VCaP (cell line): Measurements from ENCODE around the gene BTG1.
A peak's percentile ranks its signal among the peaks of the same experiment; 100 is the strongest.
"Not testable (repeated sequence)": the region's sequence is repeated elsewhere in the genome, so short reads cannot be mapped to it uniquely, and the experiment has no call there.

Source experiments
- H3K27ac ChIP-seq: fragments of 450-650 bp; 2 replicates; pipeline ENCODE4 v1.5.1; 2017
- CTCF ChIP-seq: fragments of 450-650 bp; conservative IDR thresholded peaks from 2 replicates; pipeline ENCODE4 v1.5.1; 2017; ENCODE audit warnings: mild to moderate bottlenecking, moderate library complexity

BTG1 gene

DNA sequence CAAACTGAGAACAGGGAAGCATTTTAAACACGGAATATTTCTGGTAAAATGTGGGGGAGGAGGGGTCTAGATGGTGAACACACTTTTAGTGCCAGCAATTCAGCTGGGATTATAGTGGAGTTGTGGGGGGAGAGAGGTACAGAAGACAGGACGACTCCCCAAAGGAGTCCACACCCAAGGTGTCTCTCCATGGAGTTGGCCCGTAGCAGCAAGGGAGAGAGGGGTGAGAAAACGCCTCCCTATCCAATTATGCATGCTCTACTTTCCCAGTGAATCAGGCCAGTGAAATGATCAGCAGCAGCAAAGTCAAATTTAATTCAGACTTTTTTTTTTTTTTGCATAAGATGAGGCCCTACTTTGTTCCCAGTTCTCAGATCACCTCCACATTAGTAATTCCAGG, 38.6 kb downstream of the BTG1 start:
- H3K27ac ChIP-seq, result no peak overlapping the region
- no peak for TF ChIP-seq CTCF

- no peak for TF ChIP-seq CTCF
Observed at GRCh38 chr12:92105676-92106075, 40.0 kb downstream of the BTG1 start.

GRCh38 chr12:92105110-92105509, 40.5 kb downstream of the BTG1 start:
- no peak overlapping the region for H3K27ac ChIP-seq
- no peak for TF ChIP-seq CTCF

More at GRCh38 chr12:92105676-92106075, 40.0 kb downstream of the BTG1 start:
- H3K27ac ChIP-seq, result no peak overlapping the region

DNA sequence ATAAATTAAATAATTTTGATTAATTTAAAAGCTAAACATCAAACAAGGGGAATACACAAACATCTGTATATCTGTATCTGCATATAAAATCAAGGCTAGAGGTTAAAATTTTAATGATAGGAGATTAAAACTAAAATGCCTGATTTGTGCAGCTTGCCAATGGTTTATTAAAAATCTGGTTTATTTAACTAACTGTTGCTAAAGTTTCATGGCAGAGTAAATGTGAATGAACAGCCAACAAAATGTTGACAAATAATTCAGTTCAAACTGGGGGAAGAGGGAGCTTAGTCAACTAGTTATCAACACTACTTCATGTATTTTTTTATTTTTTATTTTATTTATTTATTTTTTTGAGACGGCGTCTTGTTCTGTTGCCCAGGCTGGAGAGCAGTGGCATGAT, 43.0 kb downstream of the BTG1 start:
- H3K27ac ChIP-seq, result no peak overlapping the region
- TF ChIP-seq CTCF, result no peak

DNA sequence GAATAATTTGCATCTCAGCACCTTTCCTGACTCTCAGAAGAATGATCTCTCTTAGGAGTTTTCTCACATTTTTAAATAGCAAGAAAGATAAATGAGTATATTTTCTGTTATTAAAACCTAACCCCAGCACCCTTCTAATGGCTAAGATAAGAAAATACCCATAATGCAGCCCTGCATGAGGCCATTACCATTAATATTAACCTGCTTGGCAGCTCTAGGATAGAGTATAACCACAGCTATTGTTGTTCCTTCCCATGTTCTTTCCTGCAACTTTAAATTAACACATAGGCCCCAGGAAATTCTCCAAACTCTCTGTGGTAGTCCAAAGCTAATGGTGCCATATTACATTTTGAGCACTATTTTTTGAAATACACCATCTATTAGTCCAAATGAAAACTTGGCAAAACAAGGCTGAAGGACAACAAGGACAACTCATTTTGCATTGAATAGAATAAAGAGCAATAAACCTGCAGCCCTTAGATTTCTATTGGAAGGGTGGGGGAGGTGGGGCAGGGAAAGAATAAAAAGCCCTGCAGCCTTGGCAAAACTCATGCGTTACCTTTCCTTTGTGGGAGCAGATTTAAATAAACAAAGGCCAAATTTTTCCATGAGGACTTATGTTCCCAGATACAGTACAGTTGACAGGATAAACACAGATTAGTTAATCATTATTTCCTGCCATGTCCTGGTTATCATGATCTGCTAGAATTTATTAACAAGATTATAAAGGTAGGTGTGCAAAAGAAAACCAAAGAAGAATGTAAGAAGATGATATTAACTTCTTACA, 46.9 kb downstream of the BTG1 start:
- TF ChIP-seq CTCF, result no peak
- H3K27ac ChIP-seq, result peak overlapping the region; percentile 63

DNA sequence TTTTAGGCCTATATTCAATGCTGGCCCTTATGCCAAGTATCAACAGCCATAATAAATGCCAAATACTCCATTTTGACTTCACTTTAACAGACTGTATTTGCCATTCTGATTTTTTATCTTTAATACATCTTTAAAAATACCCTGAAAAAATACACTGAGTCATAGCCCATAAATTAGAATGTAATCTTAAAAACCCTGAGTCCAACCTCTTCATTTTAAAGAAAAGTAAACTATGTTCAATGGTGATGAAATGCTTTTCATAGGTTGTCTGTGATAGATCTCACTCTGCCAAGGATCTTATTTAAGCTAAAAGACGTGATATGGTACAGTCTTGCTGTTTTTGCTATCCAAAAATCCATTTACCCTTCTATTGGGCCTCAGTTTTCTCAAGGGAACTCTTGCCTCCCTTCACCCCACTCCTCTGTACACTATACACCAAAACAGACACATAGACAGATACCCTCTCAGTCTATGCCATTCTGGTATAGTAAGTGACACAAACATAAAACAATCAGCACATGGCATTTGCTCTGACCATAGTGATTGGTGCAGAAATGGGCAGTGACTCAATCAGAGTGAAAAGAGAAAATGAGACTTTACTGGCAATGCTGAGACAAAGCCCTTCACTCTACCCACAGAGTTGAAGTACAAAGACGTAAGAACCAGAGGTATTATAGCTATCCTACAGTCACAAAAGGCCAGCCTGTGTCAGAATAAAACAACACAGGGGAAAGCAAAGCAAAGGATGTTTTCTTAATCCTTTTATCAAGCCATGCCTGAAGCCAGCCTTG, 49.1 kb downstream of the BTG1 start:
- TF ChIP-seq CTCF, result no peak

GRCh38 chr12:92094751-92095161, 50.9 kb downstream of the BTG1 start:
- H3K27ac ChIP-seq, result no peak overlapping the region
- TF ChIP-seq CTCF, result no peak

More for the DNA sequence above, 49.1 kb downstream of the BTG1 start:
- H3K27ac ChIP-seq, result no peak overlapping the region

GRCh38 chr12:92094301-92094700, 51.3 kb downstream of the BTG1 start:
- not testable (repeated sequence) for H3K27ac ChIP-seq
